ENCODE data around the gene GAK. TPM values are rescaled to one million over a fixed set of nuclear protein-coding genes. Genes with fewer than 3 reads are reported as not detected.

GAK gene
- total RNA-seq, 1 donor from 2014 or later: 76.1 TPM

- DNase-seq: no peak
Observed at GRCh38 chr4:906339-907102, 25.6 kb downstream of the GAK start.

GRCh38 chr4:905485-906338 lies 26.4 kb downstream of the GAK start:
- no peak for DNase-seq

DNA sequence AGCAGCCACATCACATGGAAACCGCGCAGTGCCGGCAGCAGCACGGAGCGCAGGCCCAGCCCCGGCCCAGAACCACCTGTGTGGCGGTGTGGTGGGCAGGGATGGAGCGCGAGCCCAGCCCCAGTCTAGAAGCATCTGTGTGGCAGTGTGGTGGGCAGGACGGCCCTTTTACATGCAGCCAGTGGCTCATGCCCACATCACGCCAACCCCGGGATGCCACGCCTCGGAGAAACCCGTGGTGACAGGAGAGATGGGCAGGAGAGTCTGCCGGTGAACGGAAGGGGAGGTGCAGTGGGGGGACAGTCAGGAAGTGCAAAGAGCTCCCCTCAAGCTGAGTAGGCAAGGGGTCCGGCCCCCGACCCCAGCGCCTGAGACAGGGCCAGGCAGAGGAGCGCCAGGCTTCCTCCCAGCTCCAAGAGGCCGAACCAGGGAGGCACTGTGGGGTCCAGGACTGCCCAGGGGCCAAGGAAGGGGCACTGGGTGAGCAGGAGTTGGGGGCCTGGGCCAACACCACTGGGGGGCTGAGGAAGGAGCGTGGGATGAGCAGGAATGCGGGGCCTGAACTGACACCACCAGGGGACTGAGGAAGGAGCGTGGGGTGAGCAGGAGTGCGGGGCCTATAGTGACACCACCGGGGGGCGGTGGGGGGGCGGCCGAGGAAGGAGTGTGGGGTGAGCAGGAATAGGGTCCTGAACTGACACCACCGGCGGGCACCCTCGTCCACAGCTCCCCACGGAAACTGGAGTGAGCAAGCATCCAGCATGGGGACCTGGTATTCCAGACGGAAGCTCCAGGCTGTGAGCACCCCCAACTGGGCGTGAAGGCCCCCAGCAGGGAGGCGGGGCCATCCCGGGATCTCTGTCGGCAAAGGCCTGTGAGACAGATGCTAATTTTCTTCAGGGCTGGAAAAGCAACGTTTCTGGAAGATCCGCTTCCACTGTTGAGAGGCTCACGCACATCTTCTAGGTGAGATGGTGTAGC lies 28.8 kb downstream of the GAK start:
- DNase-seq: no peak

GRCh38 chr4:901192-901910 lies 30.8 kb downstream of the GAK start:
- DNase-seq: no peak

GRCh38 chr4:900721-901120 lies 31.4 kb downstream of the GAK start:
- DNase-seq: no peak

- DNase-seq: no peak
Observed at GRCh38 chr4:900073-900472, 32.0 kb downstream of the GAK start.

GRCh38 chr4:899556-899906 lies 32.6 kb downstream of the GAK start:
- no peak for DNase-seq

- no peak for DNase-seq
Observed at GRCh38 chr4:898869-899555, 33.1 kb downstream of the GAK start.

- no peak for DNase-seq
Observed at GRCh38 chr4:898123-898522, 34.0 kb downstream of the GAK start.

- DNase-seq: no peak
Observed at GRCh38 chr4:896630-897029, 35.5 kb downstream of the GAK start.

GRCh38 chr4:896216-896615 lies 35.9 kb downstream of the GAK start:
- DNase-seq: peak; percentile 14

GRCh38 chr4:895596-895995 lies 36.5 kb downstream of the GAK start:
- no peak for DNase-seq

DNA sequence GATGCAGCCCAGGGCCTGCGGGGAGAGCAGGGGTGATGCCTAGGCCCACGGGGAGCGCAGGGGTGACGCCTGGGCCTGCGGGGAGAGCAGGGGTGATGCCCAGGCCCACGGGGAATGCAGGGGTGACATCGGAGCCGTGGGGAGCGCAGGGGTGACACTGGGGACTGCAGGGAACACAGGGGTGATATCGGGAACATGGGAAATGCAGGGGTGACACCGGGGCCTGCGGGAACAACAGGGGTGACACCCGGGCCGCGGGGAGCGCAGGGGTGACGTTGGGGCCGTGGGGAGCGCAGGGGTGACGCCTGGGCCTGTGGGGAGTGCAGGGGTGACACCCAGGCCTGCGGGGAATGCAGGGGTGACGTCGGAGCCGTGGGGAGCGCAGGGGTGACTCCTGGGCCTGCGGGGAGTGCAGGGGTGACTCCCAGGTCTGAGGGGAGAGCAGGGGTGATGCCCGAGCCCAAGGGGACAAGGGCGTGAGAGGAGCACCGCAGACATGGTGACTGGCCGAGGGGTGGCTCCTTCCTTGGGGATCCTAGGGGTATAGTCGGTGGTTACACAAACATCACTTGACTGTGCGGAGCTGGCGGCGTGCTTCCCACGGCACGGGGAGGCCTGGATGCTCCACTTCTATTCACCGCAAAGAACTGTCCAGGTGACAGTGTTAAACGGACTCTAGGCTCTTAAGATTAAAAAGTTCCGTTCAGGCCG lies 38.0 kb downstream of the GAK start:
- no peak for DNase-seq

- no peak for DNase-seq
Observed at GRCh38 chr4:893276-893994, 38.7 kb downstream of the GAK start.

GRCh38 chr4:892780-893179 lies 39.3 kb downstream of the GAK start:
- DNase-seq: no peak

DNA sequence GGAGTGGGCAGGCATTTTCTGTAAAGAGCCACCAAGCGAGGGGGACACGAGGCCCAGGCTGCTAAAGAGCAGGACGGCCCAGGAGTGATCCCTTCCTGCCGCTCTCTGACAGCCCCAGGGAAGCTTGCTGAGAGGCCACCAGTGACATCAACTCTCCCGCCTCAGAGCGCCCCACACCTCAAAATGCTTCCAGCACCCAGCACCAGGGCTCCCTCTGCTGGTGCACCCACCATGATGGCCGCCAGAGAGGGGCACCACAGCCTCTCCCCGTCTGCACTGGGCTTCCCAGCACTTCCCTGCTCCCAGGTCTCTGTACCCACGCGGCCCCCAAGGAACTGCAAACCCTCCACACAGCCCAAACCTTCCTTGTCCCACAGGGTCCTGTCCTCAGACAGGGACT lies 40.4 kb downstream of the GAK start:
- DNase-seq: peak; percentile 32

GRCh38 chr4:890036-890695 lies 42.0 kb downstream of the GAK start:
- DNase-seq: no peak

DNA sequence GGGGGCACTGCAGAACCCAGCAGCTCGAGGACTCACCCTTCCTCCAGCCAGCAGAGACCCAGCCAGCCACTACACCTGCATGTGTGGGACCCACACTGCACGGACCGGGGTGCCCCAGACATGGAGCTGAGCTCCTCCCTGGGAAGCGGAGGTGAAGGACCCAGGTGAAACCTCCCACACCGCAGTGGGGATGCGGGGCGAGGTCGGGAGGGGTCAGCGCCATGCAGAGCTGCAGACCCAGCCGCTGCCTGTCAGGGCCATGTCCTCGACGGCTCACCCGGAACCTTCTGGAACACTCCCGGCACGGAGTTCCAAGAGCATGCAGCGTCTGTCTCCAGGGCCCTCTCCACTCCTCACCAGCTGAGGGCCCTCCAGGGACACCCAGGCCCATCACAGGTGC lies 42.6 kb downstream of the GAK start:
- no peak for DNase-seq

DNA sequence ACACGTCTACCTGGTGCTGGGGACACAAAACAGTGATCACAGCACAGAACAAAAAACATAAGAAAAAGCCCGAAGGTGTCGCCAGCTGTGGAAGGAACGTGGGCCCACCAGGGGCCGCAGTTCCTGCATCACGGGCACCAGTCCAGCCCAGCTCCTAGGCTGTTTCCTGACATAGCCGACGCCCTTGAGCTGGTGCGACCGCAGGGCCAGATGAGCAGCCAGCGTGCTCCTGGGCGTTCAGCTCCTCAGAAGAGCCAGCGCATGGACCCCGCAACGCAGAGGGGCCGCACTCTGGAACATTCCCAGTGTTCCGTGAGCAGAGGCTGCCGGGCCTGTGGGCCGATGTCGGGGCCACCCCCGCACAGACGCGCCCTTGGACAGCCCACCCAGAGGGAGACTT lies 44.1 kb downstream of the GAK start:
- no peak for DNase-seq

Measured in dermis blood vessel endothelial cell (primary cell).